ENCODE data around the gene PTPN9.
"Not testable (repeated sequence)": the region's sequence is repeated elsewhere in the genome, so short reads cannot be mapped to it uniquely, and the experiment has no call there.

PTPN9 gene

DNA sequence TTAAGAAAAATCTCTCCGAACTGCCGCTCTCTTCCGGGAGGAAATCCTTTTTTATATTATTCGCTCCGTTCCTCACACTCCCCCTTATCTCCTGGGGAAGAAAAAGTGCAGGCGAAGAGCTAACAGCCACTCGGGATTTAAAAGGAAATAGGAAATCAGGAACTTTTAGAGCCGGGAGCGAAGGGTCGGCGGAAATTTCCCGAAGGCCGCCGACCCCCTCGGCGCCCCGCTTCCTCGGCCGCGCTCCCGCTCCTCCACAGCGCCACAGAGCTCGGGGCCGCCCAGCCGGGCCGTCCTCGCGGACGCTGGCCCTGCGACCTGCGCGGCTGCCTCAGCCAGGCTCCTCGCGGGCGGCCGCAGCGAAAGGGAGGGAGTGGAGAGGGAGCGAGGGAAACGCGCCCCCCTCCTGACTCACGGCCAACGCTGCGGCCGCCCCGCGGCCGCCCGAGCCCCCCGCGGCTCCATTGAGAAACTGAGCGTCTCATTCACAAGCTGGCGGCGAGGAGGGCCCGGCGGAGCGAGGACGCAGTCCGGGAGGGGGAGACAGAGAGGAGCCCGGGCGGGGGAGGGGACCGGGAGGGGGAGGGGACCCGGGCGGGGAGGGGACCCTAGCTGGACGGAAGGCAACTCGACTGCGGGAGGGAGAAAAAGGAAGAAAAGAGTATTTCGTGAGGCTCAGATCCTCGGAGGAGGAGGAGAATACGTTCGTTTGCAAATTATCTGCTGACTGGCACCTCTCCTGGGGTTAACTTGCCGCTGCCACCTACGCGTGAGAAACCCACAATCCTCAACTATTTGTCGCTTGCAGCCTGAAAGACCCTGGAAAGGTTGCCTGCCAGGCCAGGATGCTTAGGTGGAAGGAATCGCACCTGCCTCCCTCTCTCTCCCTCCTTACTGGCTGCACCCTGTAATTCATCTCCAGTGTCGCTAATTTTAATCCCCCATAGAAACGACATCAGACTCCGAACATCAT lies at the start of gene PTPN9:
PTPN9 (minus strand) TSS at position 368 of the 973 bp plus-strand sequence. CDS start 539 bp downstream, outside the sequence.
- DNase-seq (ENCODE audit: low read depth in 2 of 2): peak; percentile 53 to 58

DNA sequence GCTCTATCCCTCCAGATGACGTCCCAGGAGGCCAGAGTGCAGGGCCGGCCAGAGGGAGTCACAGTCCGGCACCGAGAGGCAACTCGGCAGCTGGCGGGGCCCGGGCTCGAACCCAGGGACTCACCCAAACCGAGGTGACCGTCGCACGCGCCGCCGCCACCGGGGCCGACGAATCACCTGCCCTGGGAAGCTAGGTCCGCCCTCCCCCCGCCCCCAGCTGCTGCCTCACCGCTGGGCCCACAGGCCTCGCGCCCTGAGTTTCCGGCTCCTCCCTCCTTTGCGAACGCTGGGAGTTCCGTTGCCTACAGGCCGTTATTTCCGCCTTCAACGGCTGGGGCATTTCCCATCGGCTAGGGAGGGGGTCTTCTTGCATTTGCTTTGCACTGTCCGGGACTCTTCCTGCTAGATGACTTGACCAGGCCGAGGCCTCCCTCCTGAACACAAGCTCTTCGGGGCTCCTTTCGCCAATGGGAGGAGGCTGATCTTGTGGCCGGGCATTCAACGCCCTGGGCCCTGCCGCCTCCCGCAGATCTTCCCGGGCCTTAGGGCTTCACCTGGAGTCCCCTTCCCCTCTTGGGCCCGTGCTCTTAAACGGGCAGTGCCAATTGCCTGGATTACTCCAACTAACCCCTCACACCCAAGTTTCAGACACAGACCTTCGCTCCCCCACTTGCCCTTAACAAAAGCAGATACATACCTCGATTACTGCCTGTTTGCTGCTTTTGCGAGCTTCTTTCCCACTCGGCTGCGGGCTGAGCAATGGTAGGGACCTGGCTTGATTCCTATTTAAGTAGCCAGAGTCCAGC lies 46.6 kb upstream of the PTPN9 start, which contains the start of gene SNUPN:
SNUPN (minus strand) TSS at position 184 of the 806 bp plus-strand sequence. CDS start 4,674 bp downstream, outside the sequence.
- peak; percentile 90 for DNase-seq (ENCODE audit: low read depth in 2 of 2)

DNA sequence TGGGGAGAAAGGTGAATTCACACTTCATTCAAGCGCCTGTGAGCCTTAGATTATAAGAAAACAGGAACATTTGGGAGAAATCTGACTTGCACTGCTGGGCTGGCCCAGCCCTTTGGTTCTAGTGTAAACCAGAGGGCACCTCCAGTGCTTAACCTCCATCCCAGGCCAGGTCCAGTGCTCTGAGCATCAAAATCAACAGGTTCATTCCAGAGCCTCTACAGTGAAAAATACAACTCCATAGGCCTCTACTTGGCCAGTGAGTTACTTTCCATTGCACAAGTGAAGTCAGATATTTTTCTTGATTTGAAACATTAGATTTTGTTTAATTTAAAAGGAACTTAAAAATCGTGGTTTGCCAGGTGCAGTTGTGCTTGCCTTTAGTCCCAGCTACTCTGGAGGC lies 43.4 kb upstream of the PTPN9 start:
- DNase-seq (ENCODE audit: low read depth in 2 of 2): no peak

DNA sequence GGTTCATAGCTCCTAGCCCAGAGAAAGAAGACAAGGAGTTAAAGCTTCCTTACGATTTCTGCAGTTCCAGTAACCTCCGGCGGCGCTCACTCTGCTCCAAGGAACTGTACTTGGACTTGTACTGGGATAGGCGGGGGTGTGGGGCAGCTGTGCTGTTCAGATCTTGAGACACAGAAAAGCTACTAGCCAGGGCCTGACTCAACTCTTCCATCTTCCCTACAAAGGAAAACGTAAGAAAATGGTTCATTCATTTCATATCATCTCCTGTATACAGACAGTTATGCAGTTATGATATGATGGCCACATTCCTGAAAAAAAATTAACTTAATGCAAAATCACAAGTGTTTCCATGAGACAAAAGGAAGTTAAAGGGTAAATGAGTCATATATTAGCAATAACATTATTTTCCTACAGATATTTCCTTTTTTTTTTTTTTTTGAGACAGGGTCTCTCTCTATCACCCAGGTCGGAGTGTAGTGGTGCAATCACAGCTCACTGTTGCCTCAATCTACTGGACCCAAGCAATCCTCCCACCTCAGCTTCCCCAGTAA lies 41.8 kb upstream of the PTPN9 start:
- DNase-seq (ENCODE audit: low read depth in 2 of 2): no peak

DNA sequence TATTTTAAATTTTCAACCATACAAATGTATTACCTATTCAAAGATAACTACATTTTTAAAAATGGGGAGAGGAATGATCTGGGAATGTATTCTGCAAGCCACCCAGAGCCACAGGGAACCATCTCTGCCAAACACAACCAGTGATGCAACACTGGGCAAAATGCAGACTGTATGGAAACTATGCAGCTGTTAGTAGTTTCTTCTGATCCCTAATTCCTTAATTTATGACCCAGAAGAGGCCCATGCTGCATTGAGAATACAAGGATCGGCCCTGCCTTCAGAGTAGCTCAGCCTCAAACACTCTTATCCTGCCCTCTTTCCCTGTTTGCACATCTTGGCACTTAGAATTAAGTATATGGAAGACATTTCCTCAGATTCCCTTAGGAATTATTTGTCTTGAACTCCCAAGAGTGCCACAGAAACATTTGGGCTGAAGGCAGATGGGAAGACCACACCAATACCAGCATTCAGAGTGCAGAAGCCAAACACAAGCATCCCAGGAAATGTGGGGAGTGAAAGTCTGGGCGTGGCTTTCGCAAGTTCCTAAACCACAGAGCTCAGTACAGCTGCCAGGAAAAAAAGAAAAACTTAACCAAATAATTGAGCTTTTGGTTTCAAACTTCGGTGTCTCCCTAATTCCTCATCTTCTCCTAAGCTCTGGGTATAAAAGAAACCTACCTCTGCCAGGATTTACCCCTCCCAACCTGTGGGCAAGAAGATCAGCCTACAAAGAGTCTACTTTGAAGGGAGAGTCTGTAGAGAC lies 41.1 kb upstream of the PTPN9 start:
- no peak for DNase-seq (ENCODE audit: low read depth in 2 of 2)

DNA sequence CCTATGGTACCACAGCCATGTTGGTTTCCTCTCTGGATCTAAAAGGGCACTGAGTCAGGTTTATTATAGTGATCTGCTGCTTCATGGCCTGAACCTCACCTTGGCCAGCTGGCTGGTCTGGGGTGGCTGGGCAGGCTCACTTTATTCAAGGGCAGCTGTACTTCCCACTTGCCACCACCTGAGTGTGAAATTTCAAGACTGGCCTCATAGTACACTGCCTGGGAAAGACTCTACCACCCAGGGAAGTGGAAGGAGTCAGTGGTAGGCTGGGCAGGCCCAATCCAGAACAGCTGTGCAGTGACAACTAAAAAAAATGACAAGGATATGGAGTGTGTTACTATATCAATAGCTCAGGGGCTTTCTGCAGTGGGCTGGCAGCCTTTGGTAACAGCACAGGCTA lies 37.7 kb upstream of the PTPN9 start:
- DNase-seq (ENCODE audit: low read depth in 2 of 2): no peak

DNA sequence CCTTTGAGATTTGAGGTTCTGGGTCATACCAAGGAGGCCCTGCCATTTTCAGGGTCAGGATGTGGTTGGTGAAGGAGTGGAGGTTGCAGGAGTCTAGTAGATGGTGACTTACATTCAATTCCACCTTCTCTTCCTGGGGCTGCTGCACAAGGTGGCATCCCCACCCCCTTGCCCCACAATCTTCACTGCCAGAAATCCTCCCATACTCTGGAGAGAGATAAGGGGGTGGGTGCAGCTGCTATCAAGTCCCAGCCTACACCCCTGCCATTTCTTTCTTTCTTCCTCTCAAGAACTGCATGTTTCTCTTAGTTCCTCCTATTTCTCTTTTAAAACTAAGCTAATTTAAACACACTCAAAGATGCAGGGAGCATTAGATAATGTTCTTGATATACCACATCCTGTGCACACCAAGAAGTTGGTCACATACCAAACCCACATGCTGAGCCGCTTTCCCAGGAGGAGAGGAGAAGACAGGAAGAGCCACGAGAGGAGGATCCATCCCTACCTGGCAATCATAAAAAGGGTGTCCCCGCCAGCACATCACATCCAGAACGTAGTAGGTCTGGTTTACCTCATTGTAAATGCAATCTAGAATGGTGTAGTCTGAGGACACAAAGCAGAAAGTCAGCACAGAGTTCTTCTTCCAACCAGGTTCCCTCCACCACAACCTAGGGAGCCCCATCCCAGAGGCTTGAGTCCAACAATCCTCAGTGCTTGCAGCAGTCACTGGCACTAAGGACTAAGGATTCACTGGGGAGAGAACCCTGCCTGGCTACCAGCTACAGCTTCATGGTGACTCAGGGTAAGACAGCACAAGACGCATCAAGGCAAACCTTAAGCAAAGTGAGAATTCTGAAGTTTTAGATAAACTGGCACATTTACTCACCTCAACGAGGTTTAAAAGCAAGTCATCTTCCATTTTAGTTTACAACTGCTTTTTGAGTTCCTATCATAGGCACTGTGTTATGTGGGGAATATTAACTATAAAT lies 27.9 kb upstream of the PTPN9 start:
- no peak for DNase-seq (ENCODE audit: low read depth in 2 of 2)

DNA sequence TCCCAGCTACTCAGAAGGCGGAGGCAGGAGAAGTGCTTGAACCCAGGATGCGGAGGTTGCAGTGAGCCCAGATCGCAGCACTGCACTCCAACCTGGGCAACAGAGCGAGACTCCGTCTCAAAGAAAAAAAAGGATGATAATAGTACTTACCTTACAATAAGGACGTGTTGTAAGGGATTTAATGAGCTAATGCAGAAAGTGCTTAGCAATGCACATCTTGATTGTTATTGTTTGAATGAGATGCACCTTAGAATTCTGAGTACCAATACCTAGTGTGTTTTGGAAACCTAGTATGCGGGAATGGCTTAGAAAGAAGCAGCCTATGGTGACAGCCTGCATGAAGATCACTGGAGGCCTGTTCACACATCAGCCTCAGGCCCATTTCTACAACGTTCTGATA lies 26.9 kb upstream of the PTPN9 start:
- DNase-seq (ENCODE audit: low read depth in 2 of 2): no peak

DNA sequence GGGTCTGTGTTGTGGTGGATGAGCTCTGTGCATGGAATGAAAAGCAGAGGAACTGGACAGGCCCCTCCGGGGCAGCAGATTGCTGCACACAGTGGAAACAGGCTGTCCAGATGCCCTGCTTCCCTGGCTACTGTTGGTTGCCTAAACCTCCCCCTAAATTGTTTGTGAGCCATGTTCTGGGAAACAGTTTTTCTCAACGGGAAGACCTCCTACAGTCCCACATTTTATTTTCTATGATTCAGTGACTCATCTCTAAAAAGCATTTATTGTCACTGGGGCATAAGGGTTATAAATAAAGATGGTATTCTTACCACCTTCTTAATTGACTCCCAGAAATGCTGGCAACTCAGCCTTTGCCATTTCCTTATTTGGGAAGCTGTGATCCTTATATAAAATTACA lies 20.3 kb upstream of the PTPN9 start:
- no peak for DNase-seq (ENCODE audit: low read depth in 2 of 2)

DNA sequence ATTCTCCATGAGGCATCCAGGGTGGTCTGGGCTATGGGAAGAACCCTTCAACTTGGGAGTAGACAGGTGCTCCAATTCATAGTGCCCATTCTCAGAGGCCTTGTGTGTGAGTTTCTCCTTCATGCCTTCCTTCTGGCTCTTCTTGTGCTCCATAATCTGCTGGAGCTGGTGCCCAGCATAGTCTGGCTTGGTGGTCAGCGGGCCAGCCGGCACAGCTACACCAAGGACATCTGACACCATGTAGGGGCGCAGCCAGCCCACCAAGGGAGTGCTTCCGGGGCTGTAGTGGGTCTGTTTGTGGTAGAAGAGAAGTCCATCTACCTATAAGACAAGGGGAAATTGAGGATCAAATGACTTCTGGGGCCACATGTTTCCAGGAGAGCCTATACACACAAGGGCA lies 19.2 kb upstream of the PTPN9 start:
- no peak for DNase-seq (ENCODE audit: low read depth in 2 of 2)

DNA sequence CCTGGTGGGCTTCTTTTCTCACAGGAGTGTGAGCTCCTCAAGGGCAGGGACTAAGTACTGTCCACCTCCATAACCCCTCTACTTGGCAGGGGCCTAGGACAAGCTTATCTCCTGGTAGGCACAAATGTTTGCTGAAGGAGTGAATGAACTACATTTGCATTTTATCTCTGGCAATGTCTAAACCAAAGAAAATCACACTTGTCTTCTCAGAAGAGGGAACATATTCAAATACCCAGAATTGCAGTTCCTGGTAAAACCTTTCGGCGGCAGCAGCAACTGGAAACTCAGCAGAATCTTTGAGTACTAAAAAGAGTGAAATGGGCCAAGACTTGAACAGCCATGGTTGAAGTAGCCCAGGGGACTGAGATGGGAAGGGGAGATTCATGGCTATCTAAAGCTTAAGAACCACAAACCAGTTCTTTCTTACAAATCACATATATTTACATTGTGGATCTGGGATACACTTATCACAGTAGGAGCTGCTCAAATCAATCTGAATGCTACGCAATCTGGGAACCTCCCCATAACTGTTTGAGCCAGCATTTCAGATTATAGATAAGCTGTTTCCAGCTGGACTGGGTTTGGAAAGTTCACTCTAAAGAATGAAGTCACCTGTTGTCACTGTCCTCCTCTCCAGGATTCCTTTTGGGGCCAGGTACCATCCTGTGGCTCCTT lies 18.7 kb upstream of the PTPN9 start:
- no peak for DNase-seq (ENCODE audit: low read depth in 2 of 2)

DNA sequence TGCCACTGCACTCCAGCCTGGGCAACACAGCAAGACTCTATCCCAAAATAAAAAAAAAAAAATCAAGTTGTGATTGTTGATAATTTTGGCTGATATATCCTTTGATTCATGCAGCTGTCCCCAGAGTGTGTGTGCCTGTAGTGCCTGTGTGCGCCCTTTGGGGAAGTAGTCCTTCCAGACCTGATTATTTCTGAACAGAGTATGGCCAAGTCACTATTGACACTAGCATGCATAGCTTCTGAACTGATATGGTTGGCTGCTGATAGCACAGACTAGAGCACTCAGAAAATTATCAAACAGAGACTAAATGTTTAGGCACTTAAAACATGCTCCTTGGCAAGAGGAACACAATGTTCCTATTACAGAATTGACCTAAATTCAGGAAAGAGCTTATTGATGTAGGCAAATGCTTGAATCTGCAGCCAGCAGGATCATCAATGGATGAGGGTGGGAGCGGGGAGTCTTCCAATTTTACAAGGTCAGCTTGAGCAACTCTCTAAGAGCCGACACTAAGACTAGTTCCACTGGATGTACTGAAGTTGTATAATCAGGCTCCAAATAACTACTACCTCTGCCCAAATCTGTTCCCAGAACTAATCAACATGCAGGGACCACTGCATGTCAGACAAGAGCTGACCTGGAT lies 17.7 kb upstream of the PTPN9 start:
- DNase-seq (ENCODE audit: low read depth in 2 of 2): no peak

DNA sequence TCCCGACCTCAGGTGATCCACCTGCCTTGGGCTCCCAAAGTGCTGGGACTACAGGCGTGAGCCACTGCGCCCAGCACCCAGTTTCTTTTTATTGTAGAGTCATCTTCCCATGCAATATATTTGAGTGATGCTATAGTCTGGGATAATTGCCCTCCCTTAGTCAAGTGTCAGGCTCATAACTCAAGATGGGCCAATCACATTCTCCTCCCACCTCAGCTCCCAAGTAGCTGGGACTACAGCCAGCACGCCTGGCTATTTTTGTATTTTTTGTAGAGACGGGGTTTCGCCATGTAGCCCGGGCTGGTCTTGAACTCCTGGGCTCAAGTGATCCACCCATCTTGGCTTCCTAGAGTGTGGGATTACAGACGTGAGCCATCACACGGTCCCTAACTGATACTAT lies 15.2 kb upstream of the PTPN9 start:
- no peak for DNase-seq (ENCODE audit: low read depth in 2 of 2)

DNA sequence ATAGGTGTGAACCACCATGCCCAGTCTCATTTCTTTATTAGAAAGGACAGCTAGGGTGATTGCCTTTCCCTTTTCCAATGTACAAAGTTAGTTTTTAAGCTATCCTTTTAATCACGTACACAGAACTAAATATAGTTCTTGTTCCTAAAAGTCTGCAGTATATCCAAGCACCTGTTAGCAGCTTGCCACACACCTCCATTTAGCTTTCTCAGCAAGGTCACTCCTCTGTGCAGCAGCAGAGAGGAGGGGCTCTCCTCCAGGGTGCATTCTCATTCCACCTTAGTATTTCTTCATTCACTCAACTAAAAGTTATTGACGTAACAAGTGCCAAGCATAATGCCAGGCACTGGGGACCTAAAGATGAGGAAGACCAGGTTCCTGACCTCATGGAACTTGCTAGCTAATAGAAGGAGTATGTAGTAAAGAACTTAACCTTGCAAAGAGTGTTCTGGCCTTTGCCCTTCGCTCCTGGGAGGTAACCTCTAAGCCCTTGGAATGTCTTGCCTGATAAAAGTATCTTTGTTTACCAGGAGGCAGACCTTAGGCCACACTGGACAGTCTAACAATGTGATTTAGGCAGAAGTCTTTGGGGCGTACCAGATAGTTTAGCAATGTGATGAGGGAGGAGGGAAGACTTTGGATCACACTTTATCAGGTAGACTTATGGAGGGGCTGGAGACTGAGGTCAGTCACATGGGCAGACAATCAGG lies 12.7 kb upstream of the PTPN9 start:
- DNase-seq (ENCODE audit: low read depth in 2 of 2): no peak

DNA sequence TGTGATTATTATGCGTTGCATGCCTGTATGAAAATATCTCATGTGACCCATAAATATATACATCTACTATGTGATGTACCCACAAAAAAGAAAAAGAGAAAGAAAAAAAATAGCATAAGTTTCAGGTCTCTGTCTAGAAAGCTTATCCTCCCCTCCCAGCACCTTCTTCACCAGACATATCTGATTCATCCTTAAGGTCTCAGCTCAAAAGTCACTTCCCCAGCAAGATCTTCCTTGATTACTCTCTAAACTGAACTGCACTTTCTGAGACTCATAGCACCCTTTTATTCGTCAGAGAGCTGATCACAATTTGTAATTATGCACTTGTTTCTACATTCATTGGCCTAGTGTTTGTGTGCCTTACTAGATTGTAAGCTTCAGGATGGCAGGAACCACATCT lies 11.1 kb upstream of the PTPN9 start:
- DNase-seq (ENCODE audit: low read depth in 2 of 2): no peak

DNA sequence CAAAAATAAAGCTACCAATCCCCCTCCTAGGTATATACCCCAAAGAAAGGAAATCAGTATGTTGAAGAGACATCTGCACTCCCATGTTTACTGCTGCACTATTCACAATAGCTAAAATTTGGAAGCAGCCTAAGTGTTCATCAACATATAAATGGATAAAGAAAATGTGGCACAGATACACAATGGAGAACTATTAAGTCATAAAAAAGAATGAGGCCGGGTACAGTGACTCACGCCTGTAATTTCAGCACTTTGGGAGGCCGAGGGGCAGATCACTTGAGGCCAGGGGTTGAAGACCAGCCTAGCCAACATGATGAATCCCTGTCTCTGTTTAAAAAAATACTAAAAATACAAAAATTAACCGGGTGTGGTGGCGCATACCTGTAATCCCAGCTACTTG lies 10.0 kb upstream of the PTPN9 start:
- no peak for DNase-seq (ENCODE audit: low read depth in 2 of 2)

DNA sequence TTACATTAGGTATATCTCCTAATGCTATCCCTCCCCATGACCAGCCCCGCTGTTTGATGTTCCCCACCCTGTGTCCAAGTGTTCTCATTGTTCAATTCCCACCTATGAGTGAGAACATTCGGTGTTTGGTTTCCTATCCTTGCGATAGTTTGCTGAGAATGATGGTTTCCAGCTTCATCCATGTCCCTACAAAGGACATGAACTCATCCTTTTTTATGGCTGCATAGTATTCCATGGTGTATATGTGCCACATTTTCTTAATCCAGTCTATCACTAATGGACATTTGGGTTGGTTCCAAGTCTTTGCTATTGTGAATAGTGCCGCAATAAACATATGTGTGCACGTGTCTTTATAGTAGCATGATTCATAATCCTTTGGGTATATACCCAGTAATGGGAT lies 7.3 kb upstream of the PTPN9 start:
- DNase-seq (ENCODE audit: low read depth in 2 of 2): not testable (repeated sequence)

DNA sequence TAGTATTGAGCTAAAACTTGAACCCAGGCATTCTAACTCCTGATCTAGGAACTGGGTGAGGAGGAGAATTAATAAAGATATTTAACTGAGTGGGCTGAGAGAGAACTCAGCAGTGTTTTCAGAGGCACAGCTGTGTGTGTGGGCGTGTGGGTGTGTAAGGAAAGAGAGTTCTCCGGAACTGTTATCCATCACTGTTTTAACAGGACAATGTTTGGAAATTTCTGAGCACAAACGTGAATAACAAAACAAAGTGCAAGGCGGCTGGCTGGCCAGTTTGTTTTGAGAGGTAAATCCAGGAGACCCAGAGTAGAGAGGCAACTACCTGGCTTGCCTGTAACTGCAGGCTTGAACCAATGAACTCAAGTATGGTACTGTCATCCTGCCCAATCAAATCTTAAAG lies 5.0 kb upstream of the PTPN9 start:
- no peak for DNase-seq (ENCODE audit: low read depth in 2 of 2)

DNA sequence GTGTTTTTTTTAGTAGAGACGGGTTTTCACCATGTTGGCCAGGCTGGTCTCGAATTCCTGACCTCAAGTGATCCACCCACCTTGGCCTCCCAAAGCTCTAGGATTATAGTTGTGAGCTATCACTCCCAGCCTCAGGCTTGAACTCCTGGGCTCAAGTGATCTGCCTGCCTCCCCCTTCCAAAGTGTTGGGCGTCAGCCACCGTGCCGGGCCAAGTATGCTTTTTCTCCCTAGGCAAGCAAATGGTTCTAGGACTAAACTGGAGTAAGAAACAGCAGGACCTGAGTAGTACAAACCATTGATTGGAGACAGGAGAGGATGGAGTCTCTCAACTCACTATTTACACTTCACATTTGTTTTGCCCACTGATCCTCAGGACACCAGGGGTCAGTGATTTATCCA lies 4.6 kb upstream of the PTPN9 start:
- DNase-seq (ENCODE audit: low read depth in 2 of 2): no peak
